ENCODE measurements around the gene ABCA9. TPM values are rescaled to one million over a fixed set of nuclear protein-coding genes. Genes with fewer than 3 reads are reported as not detected.

Gene ABCA9
- total RNA-seq, 8 experiments from 2014 or later, result 0.09 to 29.2 (median 0.82) TPM

Other genes starting within 250 kb of the ABCA9 start
- 10 to 100 TPM in 2 of 8 experiments, 1 to 10 TPM in 3, under 1 TPM in 3; 0.05 to 81.8 (median 3.0) TPM for gene ABCA8, start 105.5 kb downstream of the ABCA9 start, total RNA-seq
- 10 to 100 TPM in 3 of 8 experiments, 1 to 10 TPM in 2, under 1 TPM in 3; 0.27 to 21.6 (median 3.6) TPM for gene ABCA6, start 81.0 kb upstream of the ABCA9 start, total RNA-seq
- 10 to 100 TPM in 1 of 8 experiments, 1 to 10 TPM in 3, under 1 TPM in 4; 0.16 to 10.5 (median 1.2) TPM for gene ABCA10, start 167.9 kb upstream of the ABCA9 start, total RNA-seq

Measured in motor neuron (in vitro differentiated cells).